Esophagus squamous epithelium (tissue), 4 donors: Measurements from ENCODE around the gene AIP.

ENCODE experiments used
- CTCF ChIP-seq, 6 experiments: fragments of 450-650 bp in 4 of 6; fragments of 200-600 bp in 2 of 6; sonication (generic) in 2 of 6; IDR thresholded peaks; one replicate each; pipeline ENCODE4 v1.5.1; 2016 to 2019; ENCODE audit warnings: antibody characterized with exemption in 6 of 6, mild to moderate bottlenecking in 4 of 6, moderate library complexity in 4 of 6
- POLR2A ChIP-seq, 4 donors: fragments of 450-650 bp; IDR thresholded peaks; one replicate each; pipeline ENCODE4 v1.6.1; 2017; ENCODE audit warnings: antibody characterized with exemption in 4 of 4, mild to moderate bottlenecking in 4 of 4, moderate library complexity in 3 of 4

GRCh38 chr11:67448220-67448609 lies 34.6 kb upstream of the AIP start:
- TF ChIP-seq CTCF (IDR thresholded peaks at IDR 0.05): no peak
- TF ChIP-seq POLR2A (IDR thresholded peaks at IDR 0.05): no peak
